Measurements from ENCODE around the gene ELK3. TPM values are rescaled to one million over a fixed set of nuclear protein-coding genes. Genes with fewer than 3 reads are reported as not detected.
A peak's percentile ranks its signal among the peaks of the same experiment; 100 is the strongest.
"Not testable (repeated sequence)": the region's sequence is repeated elsewhere in the genome, so short reads cannot be mapped to it uniquely, and the experiment has no call there.

ELK3 gene
- total and polyA plus RNA-seq, 5 donors = 11.5 to 34.0 (median 18.9) TPM

GRCh38 chr12:96308881-96309280 lies 114.7 kb downstream of the ELK3 start:
- no peak overlapping the region for H3K27ac ChIP-seq (ENCODE audit: low read length)
- H3K27me3 ChIP-seq (ENCODE audit: control insufficient read depth, insufficient read depth) = no peaks in the 10 kb centered on the region
- H3K4me3 ChIP-seq (ENCODE audit: low read length) = no peak overlapping the region
- ATAC-seq (no peak), DNase-seq (no peak)
- H3K9me3 ChIP-seq (ENCODE audit: control insufficient read depth, low read length) = no peaks in the 10 kb centered on the region
- intact Hi-C loops (cut with DNase I) = loop anchor here in 2 of 4 donors (5.0 to 10.0 kb wide), 2 partner anchors 86 to 88 kb away; no protein-coding TSS in a partner anchor
- 65% methylated on average over 1 of the region's 1 CpG for WGBS
- H3K4me1 ChIP-seq (ENCODE audit: control insufficient read depth, insufficient read depth, low read length) = no peaks in the 10 kb centered on the region

DNA sequence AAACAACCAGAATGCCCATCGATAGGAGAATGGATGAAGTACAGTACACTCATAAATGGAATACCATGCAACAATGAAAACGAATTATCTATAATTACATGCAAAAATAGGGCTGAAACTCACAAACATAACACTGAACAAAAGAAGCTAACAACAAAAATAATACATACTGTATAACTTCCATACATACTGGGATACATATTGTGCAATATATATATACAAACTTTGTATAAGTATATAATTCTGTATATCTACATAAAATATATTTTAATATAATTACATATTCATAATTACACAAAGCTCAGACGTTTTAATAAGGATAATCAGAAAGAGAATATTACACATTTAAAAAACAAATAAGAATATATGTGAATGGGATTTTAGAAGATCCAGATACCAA lies 115.9 kb downstream of the ELK3 start:
- ATAC-seq (no peak), DNase-seq (no peak)
- Histone ChIP-seq H3K27me3 (ENCODE audit: control insufficient read depth, insufficient read depth) (no peaks in the 10 kb centered on the region), H3K9me3 (ENCODE audit: control insufficient read depth, low read length) (no peaks in the 10 kb centered on the region), H3K4me3 (ENCODE audit: low read length) (no peak overlapping the region), H3K27ac (ENCODE audit: low read length) (no peak overlapping the region), H3K4me1 (ENCODE audit: control insufficient read depth, insufficient read depth, low read length) (peaks cover 2% of the 10 kb centered on the region)
- intact Hi-C loops (cut with DNase I) = no loop called here
- WGBS = 93% methylated on average over 3 of the region's 3 CpGs

DNA sequence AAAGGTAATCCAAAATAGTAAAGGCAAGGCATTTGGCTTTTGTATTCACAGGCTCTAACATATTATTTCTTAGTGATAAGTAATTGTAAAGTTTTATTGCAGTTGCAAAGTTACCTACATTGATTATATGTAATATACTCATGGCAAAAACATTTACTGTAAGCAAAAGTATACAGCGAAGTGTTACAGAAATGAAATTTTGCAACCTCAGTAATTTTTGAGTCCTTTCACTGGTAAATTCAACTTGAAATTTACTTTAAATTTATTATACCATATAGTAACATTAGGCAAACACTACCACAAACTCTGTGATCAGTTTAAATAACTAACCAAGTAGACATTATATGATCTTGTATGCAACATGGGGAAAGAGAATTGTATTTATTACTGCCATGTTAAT lies 117.0 kb downstream of the ELK3 start:
- Histone ChIP-seq H3K27ac (ENCODE audit: low read length) (no peak overlapping the region), H3K4me3 (ENCODE audit: low read length) (no peak overlapping the region), H3K4me1 (ENCODE audit: control insufficient read depth, insufficient read depth, low read length) (peaks cover 2% of the 10 kb centered on the region), H3K9me3 (ENCODE audit: control insufficient read depth, low read length) (no peaks in the 10 kb centered on the region), H3K27me3 (ENCODE audit: control insufficient read depth, insufficient read depth) (no peaks in the 10 kb centered on the region)
- WGBS = 100% methylated on average over 1 of the region's 1 CpG
- ATAC-seq (no peak), DNase-seq (no peak)
- intact Hi-C loops (cut with DNase I) = no loop called here

- intact Hi-C loops (cut with DNase I) = no loop called here
- Histone ChIP-seq H3K27ac (ENCODE audit: low read length) (no peak overlapping the region), H3K9me3 (ENCODE audit: control insufficient read depth, low read length) (no peaks in the 10 kb centered on the region), H3K27me3 (ENCODE audit: control insufficient read depth, insufficient read depth) (no peaks in the 10 kb centered on the region), H3K4me1 (ENCODE audit: control insufficient read depth, insufficient read depth, low read length) (peaks cover 2% of the 10 kb centered on the region), H3K4me3 (ENCODE audit: low read length) (no peak overlapping the region)
- ATAC-seq (no peak), DNase-seq (no peak)
Observed at GRCh38 chr12:96313606-96314005, 119.4 kb downstream of the ELK3 start.

DNA sequence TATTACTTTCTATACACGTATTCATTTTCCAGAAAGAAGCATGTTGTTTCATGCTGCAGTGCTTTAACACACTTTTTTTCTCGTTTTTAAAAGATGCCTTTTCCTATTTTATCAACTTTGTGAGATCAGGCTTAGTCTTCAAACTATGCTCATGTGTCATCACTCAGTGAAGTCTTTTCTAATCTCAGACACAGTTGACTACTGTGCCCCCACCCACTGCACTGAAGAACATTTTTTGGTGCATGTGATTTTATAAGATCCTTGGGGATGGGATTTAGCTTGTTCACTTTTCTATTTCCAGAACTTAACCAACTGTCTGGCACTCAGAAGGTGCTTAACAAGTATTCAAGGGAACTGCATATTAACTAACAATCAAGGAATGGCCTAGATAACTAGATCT lies 120.5 kb downstream of the ELK3 start:
- peaks cover 2% of the 10 kb centered on the region for H3K4me1 ChIP-seq (ENCODE audit: control insufficient read depth, insufficient read depth, low read length)
- no peaks in the 10 kb centered on the region for H3K9me3 ChIP-seq (ENCODE audit: control insufficient read depth, low read length)
- 36% methylated on average over 2 of the region's 2 CpGs for WGBS
- no peak overlapping the region for H3K27ac ChIP-seq (ENCODE audit: low read length)
- intact Hi-C loops (cut with DNase I) = no loop called here
- DNase-seq (no peak), ATAC-seq (no peak)
- H3K4me3 ChIP-seq (ENCODE audit: low read length) = no peak overlapping the region
- no peaks in the 10 kb centered on the region for H3K27me3 ChIP-seq (ENCODE audit: control insufficient read depth, insufficient read depth)

GRCh38 chr12:96315741-96316481 lies 121.7 kb downstream of the ELK3 start:
- H3K9me3 ChIP-seq (ENCODE audit: control insufficient read depth, low read length); intact Hi-C loops (cut with DNase I); H3K4me3 ChIP-seq (ENCODE audit: low read length); H3K27ac ChIP-seq (ENCODE audit: low read length); H3K4me1 ChIP-seq (ENCODE audit: control insufficient read depth, insufficient read depth, low read length); DNase-seq; H3K27me3 ChIP-seq (ENCODE audit: control insufficient read depth, insufficient read depth): not testable (repeated sequence)
- ATAC-seq = peak in 1 of 2 donors; percentile 41
- WGBS = 72% methylated on average over 33 of the region's 33 CpGs

DNA sequence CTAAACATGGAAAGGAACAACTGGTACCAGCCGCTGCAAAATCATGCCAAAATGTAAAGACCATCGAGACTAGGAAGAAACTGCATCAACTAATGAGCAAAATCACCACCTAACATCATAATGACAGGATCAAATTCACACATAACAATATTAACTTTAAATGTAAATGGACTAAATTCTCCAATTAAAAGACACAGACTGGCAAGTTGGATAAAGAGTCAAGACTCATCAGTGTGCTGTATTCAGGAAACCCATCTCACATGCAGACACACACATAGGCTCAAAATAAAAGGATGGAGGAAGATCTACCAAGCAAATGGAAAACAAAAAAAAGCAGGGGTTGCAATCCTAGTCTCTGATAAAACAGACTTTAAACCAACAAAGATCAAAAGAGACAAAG lies 123.6 kb downstream of the ELK3 start:
- H3K27me3 ChIP-seq (ENCODE audit: control insufficient read depth, insufficient read depth); H3K9me3 ChIP-seq (ENCODE audit: control insufficient read depth, low read length); intact Hi-C loops (cut with DNase I); H3K4me3 ChIP-seq (ENCODE audit: low read length); DNase-seq; H3K27ac ChIP-seq (ENCODE audit: low read length); H3K4me1 ChIP-seq (ENCODE audit: control insufficient read depth, insufficient read depth, low read length); ATAC-seq: not testable (repeated sequence)
- WGBS = 83% methylated on average over 2 of the region's 2 CpGs

Other genes with a start within 250 kb of the ELK3 start
- under 1 TPM in 2 of 4 donors, not detected in 2; 0.11 to 0.62 TPM for gene HAL, start 198.0 kb upstream of the ELK3 start, total RNA-seq
- 0.05 TPM for gene HAL, start 198.0 kb upstream of the ELK3 start, polyA plus RNA-seq
- 10 to 100 TPM; 38.1 to 57.0 (median 48.4) TPM for gene LTA4H, start 158.8 kb upstream of the ELK3 start, total RNA-seq
- 36.8 TPM for gene LTA4H, start 158.8 kb upstream of the ELK3 start, polyA plus RNA-seq
- 10 to 100 TPM; 18.4 to 30.4 (median 23.1) TPM for gene CDK17, start 206.1 kb downstream of the ELK3 start, total RNA-seq
- 10.3 TPM for gene CDK17, start 206.1 kb downstream of the ELK3 start, polyA plus RNA-seq

All from right cardiac atrium (tissue), 5 donors.